B cell (primary cell): ENCODE results near the gene SUPT7L. TPM values are rescaled to one million over a fixed set of nuclear protein-coding genes. Genes with fewer than 3 reads are reported as not detected.

ENCODE experiments used
- ATAC-seq: fragments of 200-7000 bp; cut with Tn5 transposase; one replicate; pipeline ENCODE4 v1.10.0; 2021; ENCODE audit warnings: low read depth, mild to moderate bottlenecking, moderate number of reproducible peaks, moderate library complexity
- CTCF ChIA-PET: fragments of 350-600 bp; sonication (Branson Sonifier 250); formaldehyde crosslinking; loops from one replicate; lab custom pipeline; 2021; ENCODE audit warnings: antibody characterized with exemption, inconsistent platforms; lab: Charles Lee
- POLR2A ChIA-PET: fragments of 350-600 bp; sonication (Branson Sonifier 250); formaldehyde crosslinking; loops from one replicate; lab custom pipeline; 2021; ENCODE audit warnings: antibody characterized with exemption; lab: Charles Lee
- DNase-seq: peaks from one replicate; pipeline ENCODE4 v3.0.0; 2013
- H2AFZ ChIP-seq: 2 replicates; pipeline ENCODE4 v1.6.1; 2012; ENCODE audit warnings: mild to moderate bottlenecking, low read depth, low read length; ENCODE audit not compliant: insufficient read depth, poor library complexity, severe bottlenecking
- H3K27ac ChIP-seq, 2 donors: 1 replicate in 1 of 2; 2 replicates in 1 of 2; pipeline ENCODE4 v1.5.1; 2012 to 2013; ENCODE audit warnings: low read length in 2 of 2, mild to moderate bottlenecking in 2 of 2, moderate library complexity in 1 of 2
- H3K27me3 ChIP-seq, 4 experiments: fragments of 200-600 bp in 1 of 4; sonication (generic) in 1 of 4; replicated peaks in 1 of 4; 1 replicate in 2 of 4; 2 replicates in 2 of 4; pipeline versions ENCODE4 v1.6.1 to v1.7.0; 2013 to 2016; ENCODE audit warnings: low read length in 3 of 4, mild to moderate bottlenecking in 2 of 4, mixed read lengths in 1 of 4, moderate library complexity in 1 of 4; ENCODE audit not compliant: insufficient read depth in 4 of 4, control insufficient read depth in 3 of 4; ENCODE audit errors: control extremely low read depth in 1 of 4
- H3K36me3 ChIP-seq, 2 experiments: replicated peaks in 1 of 2; 1 replicate in 1 of 2; 2 replicates in 1 of 2; pipeline versions ENCODE4 v1.6.1 to v1.7.1; 2013; ENCODE audit warnings: low read length in 1 of 2; ENCODE audit not compliant: insufficient read depth in 2 of 2, control insufficient read depth in 1 of 2; ENCODE audit errors: control extremely low read depth in 1 of 2, extremely low read depth in 1 of 2
- H3K4me1 ChIP-seq, 2 donors: fragments of 200-600 bp in 1 of 2; sonication (generic) in 1 of 2; 1 replicate in 1 of 2; 2 replicates in 1 of 2; pipeline versions ENCODE4 v1.5.1 to v1.6.1; 2013 to 2017; ENCODE audit warnings: low read length in 2 of 2; ENCODE audit not compliant: control insufficient read depth in 2 of 2, insufficient read depth in 2 of 2
- H3K4me2 ChIP-seq: replicated peaks from 2 replicates; pipeline ENCODE3; 2012; ENCODE audit warnings: mild to moderate bottlenecking, low read depth, low read length; ENCODE audit not compliant: poor library complexity, severe bottlenecking
- H3K4me3 ChIP-seq, 5 experiments: fragments of 200-600 bp in 1 of 5; sonication (generic) in 1 of 5; 1 replicate in 3 of 5; 2 replicates in 2 of 5; pipeline versions ENCODE4 v1.5.1 to v1.7.0; 2011 to 2016; ENCODE audit warnings: low read length in 4 of 5, mild to moderate bottlenecking in 4 of 5, low read depth in 2 of 5, control low read depth in 1 of 5, moderate library complexity in 1 of 5; ENCODE audit not compliant: insufficient read depth in 1 of 5; ENCODE audit errors: control extremely low read depth in 1 of 5, extremely low read depth in 1 of 5
- H3K79me2 ChIP-seq: fragments of 200-600 bp; sonication (generic); one replicate; pipeline ENCODE4 v1.6.0; 2016; ENCODE audit warnings: low read length; ENCODE audit not compliant: control insufficient read depth, insufficient read depth
- H3K9ac ChIP-seq: fragments of 200-600 bp; sonication (generic); 2 replicates; pipeline ENCODE4 v1.6.1; 2017; ENCODE audit warnings: mild to moderate bottlenecking, low read length, moderate library complexity
- H3K9me3 ChIP-seq, 3 donors: one replicate each; pipeline versions ENCODE4 v1.6.1 to v1.7.1; 2013; ENCODE audit warnings: low read length in 2 of 3; ENCODE audit not compliant: control insufficient read depth in 2 of 3, insufficient read depth in 1 of 3; ENCODE audit errors: control extremely low read depth in 1 of 3
- H4K20me1 ChIP-seq: 2 replicates; pipeline ENCODE4 v1.6.0; 2012; ENCODE audit warnings: mild to moderate bottlenecking, low read length; ENCODE audit not compliant: insufficient read depth, control insufficient read depth, poor library complexity, severe bottlenecking
- H3K27ac Mint-ChIP-seq: one replicate; pipeline ENCODE4 v1.8.0; 2021; ENCODE audit warnings: mixed read lengths
- H3K27me3 Mint-ChIP-seq: one replicate; pipeline ENCODE4 v1.8.0; 2021; ENCODE audit warnings: mixed read lengths
- H3K4me1 Mint-ChIP-seq: one replicate; pipeline ENCODE4 v1.8.0; 2021; ENCODE audit warnings: mixed read lengths
- H3K4me3 Mint-ChIP-seq: one replicate; pipeline ENCODE4 v1.8.0; 2021; ENCODE audit warnings: mixed read lengths
- H3K9me3 Mint-ChIP-seq: one replicate; pipeline ENCODE4 v1.8.0; 2022; ENCODE audit warnings: mixed read lengths; ENCODE audit not compliant: insufficient read depth
- CTCF ChIP-seq: fragments of 200-600 bp; IDR thresholded peaks from one replicate; pipeline ENCODE4 v1.8.0; 2022; ENCODE audit warnings: antibody characterized with exemption, mild to moderate bottlenecking
- EZH2 ChIP-seq: IDR thresholded peaks from 2 replicates; pipeline ENCODE4 v1.6.1; 2012; ENCODE audit warnings: borderline replicate concordance, low read depth, mild to moderate bottlenecking, moderate library complexity, low read length; ENCODE audit not compliant: insufficient read depth, poor library complexity, severe bottlenecking
- WGBS: methylation state at CpG from one replicate; pipeline ENCODE4 v1.1.5; 2013; ENCODE audit warnings: missing lambda C conversion rate; ENCODE audit not compliant: insufficient coverage; 5-methylcytosine and 5-hydroxymethylcytosine counted together
- intact Hi-C: fragments of 100-400 bp; cut with micrococcal nuclease; formaldehyde crosslinking; loops from one replicate; pipeline ENCODE4 v1.10.0; 2022
- polyA plus RNA-seq: library from polyadenylated mRNA; depleted of rRNA; stranded (reverse); fragments of >200 nt; gene quantifications from 2 replicates; pipeline ENCODE4 v1.2.3, GENCODE V29; 2012
- total RNA-seq, 2 donors: library from RNA; stranded (reverse); fragments of 120-200 nt in 1 of 2; gene quantifications; 1 replicate in 1 of 2; 2 replicates in 1 of 2; pipeline versions ENCODE4 v1.2.3 to v1.2.4, GENCODE V29; 2013 to 2022

The SUPT7L gene
- total and polyA plus RNA-seq, 2 donors (not counting 1 experiment from before 2014, with no cell fraction given), result 40.2 to 42.4 TPM

- POLR2A ChIA-PET, result no interaction called here
- Histone ChIP-seq H3K27me3 (peaks cover 0 to 6% (median 0%) of the 10 kb centered on the region in 4 experiments), H4K20me1 (no peaks in the 10 kb centered on the region), H3K9me3 (peaks cover 0 to 1% (median 0%) of the 10 kb centered on the region in 3 donors), H2AFZ (no peak overlapping the region), H3K27ac (no peak overlapping the region), H3K4me3 (no peak overlapping the region), H3K36me3 (no peaks in the 10 kb centered on the region), H3K4me2 (no peak overlapping the region), H3K9ac (no peak overlapping the region), H3K79me2 (no peaks in the 10 kb centered on the region), H3K4me1 (peaks cover 1 to 2% of the 10 kb centered on the region in 2 donors)
- Mint-ChIP-seq H3K4me3 (no peak overlapping the region), H3K27me3 (peaks cover 31% of the 10 kb centered on the region), H3K4me1 (peaks cover 7% of the 10 kb centered on the region), H3K9me3 (no peaks in the 10 kb centered on the region), H3K27ac (no peak overlapping the region)
- CTCF ChIA-PET, result no interaction called here
- no peak for TF ChIP-seq CTCF
- no peak for TF ChIP-seq EZH2
- 93% methylated on average over 2 of the region's 7 CpGs for WGBS
- intact Hi-C loops, result no loop called here
- ATAC-seq (no peak), DNase-seq (no peak)
Measured at GRCh38 chr2:27709960-27710575, 46.7 kb upstream of the SUPT7L start.

GRCh38 chr2:27709326-27709725, 45.9 kb upstream of the SUPT7L start:
- Histone ChIP-seq H3K27me3 (peaks cover 0 to 5% (median 0%) of the 10 kb centered on the region in 4 experiments), H3K4me1 (no peaks in the 10 kb centered on the region), H3K4me2 (no peak overlapping the region), H2AFZ (no peak overlapping the region), H3K79me2 (no peaks in the 10 kb centered on the region), H3K4me3 (no peak overlapping the region), H3K9ac (no peak overlapping the region), H3K36me3 (no peaks in the 10 kb centered on the region), H3K9me3 (peaks cover 0 to 1% (median 0%) of the 10 kb centered on the region in 3 donors), H3K27ac (no peak overlapping the region), H4K20me1 (no peaks in the 10 kb centered on the region)
- H3K4me3 Mint-ChIP-seq, result no peak overlapping the region
- TF ChIP-seq CTCF (no peak), EZH2 (no peak)
- WGBS, result no CpG with 5 or more reads among the region's 2 CpGs
- H3K27ac Mint-ChIP-seq, result no peak overlapping the region
- no peak for ATAC-seq
- peaks cover 24% of the 10 kb centered on the region for H3K27me3 Mint-ChIP-seq
- DNase-seq, result no peak
- H3K4me1 Mint-ChIP-seq, result peaks cover 2% of the 10 kb centered on the region
- intact Hi-C loops, result no loop called here
- ChIA-PET CTCF (interaction anchor here (2.2 kb wide), 1 partner anchor 14 kb away, joined by 6 read pairs; no protein-coding TSS in a partner anchor), POLR2A (no interaction called here)
- no peaks in the 10 kb centered on the region for H3K9me3 Mint-ChIP-seq
